ENCODE data around the gene SNTA1.
"Not testable (repeated sequence)": the region's sequence is repeated elsewhere in the genome, so short reads cannot be mapped to it uniquely, and the experiment has no call there.

SNTA1 gene

GRCh38 chr20:33443006-33443511 is 504 bp downstream of the SNTA1 start:
- no peak for TF ChIP-seq CTCF (IDR thresholded peaks at IDR 0.05; ENCODE audit: insufficient read depth, low read length, poor library complexity, severe bottlenecking)
- DNase-seq (ENCODE audit: extremely low read depth, insufficient read length): no peak
- no peaks in the 10 kb centered on the region for H3K27me3 ChIP-seq (replicated peaks; ENCODE audit: control insufficient read depth, insufficient read depth, low read length)
- peak overlapping the region; percentile 83 for H3K4me3 ChIP-seq (replicated peaks; ENCODE audit: low read depth, low read length)
- H3K36me3 ChIP-seq (ENCODE audit: control insufficient read depth, insufficient read depth, low read length): no peaks in the 10 kb centered on the region

DNA sequence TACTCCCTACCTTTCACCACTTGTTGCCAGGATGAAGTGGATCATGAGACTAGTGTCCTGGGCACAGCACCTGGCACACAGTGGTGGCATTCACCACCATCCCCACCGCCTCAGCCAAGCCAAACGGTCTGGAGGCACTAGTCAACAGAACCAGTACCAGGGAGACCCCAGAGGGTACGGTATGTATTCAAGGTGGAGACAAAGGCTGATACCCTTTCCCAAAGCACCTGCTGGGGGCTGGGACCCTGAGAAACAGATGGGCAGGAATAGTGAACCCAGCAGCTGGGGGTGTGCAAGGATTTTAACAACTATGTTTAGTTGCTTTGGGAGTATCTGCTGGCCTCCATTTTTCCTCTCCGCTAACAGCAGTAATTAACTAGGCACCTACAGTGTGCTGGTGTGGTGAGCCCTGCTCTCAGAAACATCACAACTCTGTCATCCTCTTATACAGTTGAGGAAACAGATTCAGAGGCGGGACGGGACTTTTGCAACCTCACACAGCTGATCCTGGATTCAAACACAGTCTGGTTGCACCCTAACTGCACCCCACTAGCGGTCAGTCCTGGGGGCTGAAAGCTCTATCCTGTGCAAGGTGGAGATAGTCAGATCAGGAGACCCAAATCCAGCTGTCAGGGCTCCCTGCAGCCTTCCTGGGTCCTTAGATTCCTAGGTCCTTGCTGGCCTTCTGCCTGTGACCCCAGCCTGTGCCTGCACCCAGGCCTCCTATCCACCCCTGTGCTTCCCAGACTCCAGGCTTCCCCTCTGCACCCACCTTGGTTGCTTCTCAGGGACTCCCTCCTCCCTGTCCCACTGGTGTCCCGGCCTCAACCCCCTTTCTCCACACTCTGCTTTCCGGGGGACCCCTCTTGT is 1.2 kb downstream of the SNTA1 start:
- TF ChIP-seq CTCF (IDR thresholded peaks at IDR 0.05; ENCODE audit: insufficient read depth, low read length, poor library complexity, severe bottlenecking): no peak
- DNase-seq (ENCODE audit: extremely low read depth, insufficient read length): no peak
- Histone ChIP-seq H3K27me3 (replicated peaks; ENCODE audit: control insufficient read depth, insufficient read depth, low read length) (no peaks in the 10 kb centered on the region), H3K36me3 (ENCODE audit: control insufficient read depth, insufficient read depth, low read length) (no peaks in the 10 kb centered on the region), H3K4me3 (replicated peaks; ENCODE audit: low read depth, low read length) (peak overlapping the region; percentile 83)

GRCh38 chr20:33441142-33441955 is 2.2 kb downstream of the SNTA1 start:
- no peak for DNase-seq (ENCODE audit: extremely low read depth, insufficient read length)
- no peaks in the 10 kb centered on the region for H3K36me3 ChIP-seq (ENCODE audit: control insufficient read depth, insufficient read depth, low read length)
- no peak overlapping the region for H3K4me3 ChIP-seq (replicated peaks; ENCODE audit: low read depth, low read length)
- H3K27me3 ChIP-seq (replicated peaks; ENCODE audit: control insufficient read depth, insufficient read depth, low read length): no peaks in the 10 kb centered on the region
- no peak for TF ChIP-seq CTCF (IDR thresholded peaks at IDR 0.05; ENCODE audit: insufficient read depth, low read length, poor library complexity, severe bottlenecking)

DNA sequence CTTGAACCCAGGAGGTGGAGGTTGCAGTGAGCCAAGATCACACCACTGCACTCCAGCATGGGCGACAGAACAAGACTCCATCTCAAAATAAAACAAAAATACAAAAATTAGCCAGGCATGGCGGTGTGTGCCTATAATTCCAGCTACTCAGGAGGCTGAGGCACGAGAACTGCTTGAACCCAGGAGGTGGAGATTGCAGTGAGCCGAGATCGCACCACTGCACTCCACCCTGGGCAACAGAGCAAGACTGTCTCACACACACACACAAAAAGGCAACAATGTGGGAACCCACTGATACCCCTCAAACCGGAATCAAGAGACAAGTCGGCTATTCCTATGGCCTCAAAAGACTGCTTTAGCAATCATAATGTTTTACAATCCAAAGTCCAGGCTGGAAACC is 3.0 kb downstream of the SNTA1 start:
- H3K27me3 ChIP-seq (replicated peaks; ENCODE audit: control insufficient read depth, insufficient read depth, low read length); H3K4me3 ChIP-seq (replicated peaks; ENCODE audit: low read depth, low read length); DNase-seq (ENCODE audit: extremely low read depth, insufficient read length); H3K36me3 ChIP-seq (ENCODE audit: control insufficient read depth, insufficient read depth, low read length): not testable (repeated sequence)

- H3K27me3 ChIP-seq (replicated peaks; ENCODE audit: control insufficient read depth, insufficient read depth, low read length): no peaks in the 10 kb centered on the region
- H3K36me3 ChIP-seq (ENCODE audit: control insufficient read depth, insufficient read depth, low read length): no peaks in the 10 kb centered on the region
- TF ChIP-seq CTCF (IDR thresholded peaks at IDR 0.05; ENCODE audit: insufficient read depth, low read length, poor library complexity, severe bottlenecking): no peak
- no peak for DNase-seq (ENCODE audit: extremely low read depth, insufficient read length)
- H3K4me3 ChIP-seq (replicated peaks; ENCODE audit: low read depth, low read length): no peak overlapping the region
These were observed 5.1 kb downstream of the SNTA1 start for GRCh38 chr20:33438481-33438880.

Data from GM06990 (cell line).